ENCODE measurements around the gene IDE.

The IDE gene

DNA sequence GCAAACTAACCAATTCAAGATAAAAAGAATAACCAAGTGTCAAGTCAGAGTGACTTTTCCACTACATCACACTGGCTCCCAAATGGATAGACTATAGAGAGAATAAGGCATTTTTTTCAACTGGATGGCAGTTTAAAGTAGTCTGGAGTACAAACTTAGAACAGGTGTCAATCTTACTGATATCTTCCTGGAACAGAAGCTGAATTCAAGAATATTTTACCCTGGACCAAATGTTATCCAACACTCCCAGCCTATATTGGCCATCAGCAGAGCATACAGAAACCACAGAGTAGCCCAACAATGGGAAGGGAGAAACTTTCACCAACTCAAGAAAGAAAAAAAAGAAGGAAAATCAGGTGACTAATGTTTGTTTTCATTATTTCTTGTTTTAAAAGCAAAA is 11.5 kb downstream of the IDE start:
- peak; percentile 45 for DNase-seq

DNA sequence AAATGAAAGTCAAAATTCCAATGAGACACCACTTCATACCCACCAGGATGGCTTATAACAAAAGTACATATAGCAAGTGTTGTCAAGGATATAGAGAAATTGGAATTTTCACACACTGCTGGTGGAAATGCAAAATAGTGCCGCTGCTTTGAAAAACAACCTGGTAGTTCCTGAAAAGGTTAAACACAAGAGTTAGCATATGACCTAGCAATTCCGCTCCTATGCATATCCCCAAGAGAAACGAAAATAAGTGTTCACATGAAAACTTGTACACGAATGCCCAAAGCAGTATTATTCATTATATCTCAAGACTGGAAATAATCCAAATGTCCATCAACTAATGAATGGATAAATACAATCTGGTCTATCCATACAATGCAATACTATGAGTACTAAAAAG is 14.8 kb downstream of the IDE start:
- DNase-seq, result no peak

- DNase-seq, result no peak
These were observed 19.9 kb downstream of the IDE start for GRCh38 chr10:92553959-92554358.

DNA sequence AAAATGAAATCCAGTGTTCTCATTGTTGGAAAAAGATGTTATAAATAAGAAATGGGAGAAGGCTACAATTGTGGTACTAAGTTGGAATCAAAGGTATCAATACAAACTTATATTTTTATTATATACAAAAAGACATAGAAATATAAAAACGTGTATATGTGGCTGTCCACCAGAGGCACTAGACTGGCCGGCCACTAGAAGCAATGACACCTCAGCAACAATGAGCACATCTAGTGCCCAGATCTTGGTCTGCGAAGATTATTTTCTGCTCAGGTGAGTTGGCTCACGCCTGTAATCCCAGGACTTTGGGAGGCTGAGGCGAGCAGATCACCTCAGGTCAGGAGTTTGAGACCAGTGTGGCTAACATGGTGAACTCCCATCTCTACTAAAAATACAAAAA is 21.6 kb downstream of the IDE start:
- no peak for DNase-seq

DNA sequence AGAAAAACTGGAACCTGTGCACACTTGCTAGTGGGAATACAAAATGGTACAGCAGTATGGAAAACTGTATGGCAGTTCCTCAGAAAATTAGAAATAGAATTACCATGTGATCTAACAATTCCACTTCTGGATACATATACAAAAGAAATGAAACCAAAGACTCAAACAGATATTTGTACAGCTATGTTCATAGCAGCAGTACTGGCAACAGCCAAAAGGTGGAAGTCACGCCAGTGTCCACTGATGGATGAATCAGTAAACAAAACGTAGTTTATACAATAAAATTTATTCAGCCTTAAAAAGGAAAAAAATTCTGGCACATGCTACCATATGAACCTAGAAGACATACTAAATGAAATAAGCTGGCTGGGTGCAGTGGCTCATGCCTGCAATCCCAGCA is 23.0 kb downstream of the IDE start:
- DNase-seq, result no peak

DNA sequence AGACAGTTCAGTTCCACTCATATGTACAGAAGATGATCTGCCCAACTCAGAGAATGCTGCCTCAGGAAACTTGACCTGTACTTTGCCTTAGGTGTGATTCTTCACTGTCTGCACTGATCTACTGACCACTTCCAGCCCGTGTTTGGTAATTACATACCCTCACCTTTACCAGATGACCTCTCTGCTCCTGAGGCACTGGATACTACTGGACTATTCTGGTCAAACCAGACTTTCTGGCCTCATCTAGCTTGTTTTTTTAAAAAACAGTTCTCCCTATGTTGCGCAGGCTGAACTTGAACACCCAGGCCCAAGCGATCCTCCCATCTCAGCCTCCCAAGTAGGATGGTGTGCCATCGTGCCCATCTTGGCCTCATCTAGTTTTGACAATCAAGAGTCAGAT is 26.2 kb downstream of the IDE start:
- no peak for DNase-seq

- no peak for DNase-seq
These were observed 28.3 kb downstream of the IDE start for GRCh38 chr10:92545556-92545955.

DNA sequence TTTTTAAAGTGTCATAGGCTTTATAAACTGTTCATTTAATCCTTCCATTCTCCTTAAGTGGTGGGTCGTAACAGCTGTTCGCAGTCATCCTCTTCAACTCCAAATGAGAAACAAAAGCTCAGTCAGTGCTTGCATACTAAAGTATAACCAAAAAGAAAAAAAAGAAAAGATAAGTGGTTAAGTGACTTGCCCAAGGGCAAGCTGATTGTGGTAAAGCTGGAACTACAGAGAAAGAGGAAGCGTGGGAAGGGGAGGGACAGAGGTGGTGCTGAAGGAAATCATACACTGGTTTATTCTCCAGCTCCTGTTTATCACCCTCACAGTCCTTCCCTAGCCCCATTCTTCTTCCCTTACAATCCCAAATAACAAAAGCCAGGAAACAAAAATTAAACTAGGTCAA is 29.6 kb downstream of the IDE start:
- DNase-seq, result peak; percentile 63

- no peak for DNase-seq
These were observed 31.4 kb downstream of the IDE start for GRCh38 chr10:92542458-92542857.

- no peak for DNase-seq
These were observed 32.3 kb downstream of the IDE start for GRCh38 chr10:92541583-92541982.

GRCh38 chr10:92538231-92538958 is 35.5 kb downstream of the IDE start:
- no peak for DNase-seq

DNA sequence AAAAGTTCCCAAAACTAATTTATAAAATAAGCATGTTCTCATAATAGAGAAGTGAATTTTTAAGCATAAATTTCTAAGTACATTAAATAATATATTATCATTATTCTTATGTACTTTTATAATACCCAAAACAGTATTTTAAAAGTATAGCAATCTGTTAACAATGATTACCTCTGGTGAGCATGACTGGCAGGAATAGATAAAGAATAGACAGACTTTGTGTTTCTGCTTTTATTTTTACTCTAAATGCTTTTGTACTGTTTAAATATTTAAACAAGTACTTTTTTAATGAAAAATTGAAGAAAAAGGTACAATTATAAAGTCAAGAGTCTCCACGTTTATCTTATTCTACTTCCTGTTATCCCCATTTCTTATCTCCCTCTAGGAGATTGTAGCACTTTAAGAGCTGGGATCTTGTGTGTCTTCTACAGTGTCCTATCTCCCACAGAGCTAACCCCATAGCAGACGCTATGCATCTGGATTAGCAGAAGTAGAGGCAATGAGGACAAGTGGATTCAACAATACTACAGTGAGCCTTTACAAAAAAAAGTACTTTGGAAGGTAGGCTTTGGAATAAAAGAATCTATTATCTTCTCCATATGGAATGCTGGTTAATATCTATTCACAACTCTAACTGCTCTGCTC is 42.9 kb downstream of the IDE start:
- peak; percentile 72 for DNase-seq

DNA sequence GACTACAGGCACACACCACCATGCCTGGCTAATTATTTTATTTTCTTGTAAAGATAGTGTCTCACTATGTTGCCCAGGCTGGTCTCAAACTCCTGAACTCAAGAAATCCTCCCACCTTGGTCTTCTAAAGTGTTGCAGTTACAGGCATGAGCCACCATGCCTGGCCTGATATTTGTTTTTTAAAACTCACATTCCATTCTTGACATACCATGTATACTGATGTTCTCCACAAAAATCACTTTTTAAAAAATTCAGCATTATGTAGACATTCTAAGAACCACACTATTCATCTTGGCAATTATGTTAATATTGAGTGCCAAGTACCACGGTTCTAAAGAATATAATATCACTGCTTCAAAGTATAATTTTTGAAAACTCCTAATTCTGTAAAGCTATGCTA is 43.5 kb downstream of the IDE start:
- DNase-seq, result no peak

- no peak for DNase-seq
These were observed 46.2 kb downstream of the IDE start for GRCh38 chr10:92527716-92528115.

DNA sequence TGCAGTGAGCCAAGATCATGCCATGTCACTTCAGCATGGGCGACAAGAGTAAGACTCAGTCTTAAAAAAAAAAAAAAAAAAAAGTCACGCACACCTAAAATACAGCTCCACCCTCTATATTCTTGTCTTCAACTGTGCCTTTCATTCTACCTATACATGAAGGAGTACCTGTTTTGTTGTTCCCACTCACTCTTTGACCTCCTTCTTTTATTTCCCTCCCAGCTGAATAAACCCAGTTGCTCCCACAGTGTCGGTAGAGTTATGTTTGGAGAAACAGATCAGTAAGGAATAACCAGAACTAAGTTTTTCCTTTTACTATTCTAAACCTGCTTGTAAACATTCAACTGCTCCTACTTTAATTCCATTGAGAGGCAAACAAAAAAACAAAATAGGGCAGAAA is 50.3 kb downstream of the IDE start:
- no peak for DNase-seq

GRCh38 chr10:92517034-92517655 is 56.7 kb downstream of the IDE start:
- peak; percentile 89 for DNase-seq

- no peak for DNase-seq
These were observed 65.0 kb downstream of the IDE start for GRCh38 chr10:92508866-92509265.

DNA sequence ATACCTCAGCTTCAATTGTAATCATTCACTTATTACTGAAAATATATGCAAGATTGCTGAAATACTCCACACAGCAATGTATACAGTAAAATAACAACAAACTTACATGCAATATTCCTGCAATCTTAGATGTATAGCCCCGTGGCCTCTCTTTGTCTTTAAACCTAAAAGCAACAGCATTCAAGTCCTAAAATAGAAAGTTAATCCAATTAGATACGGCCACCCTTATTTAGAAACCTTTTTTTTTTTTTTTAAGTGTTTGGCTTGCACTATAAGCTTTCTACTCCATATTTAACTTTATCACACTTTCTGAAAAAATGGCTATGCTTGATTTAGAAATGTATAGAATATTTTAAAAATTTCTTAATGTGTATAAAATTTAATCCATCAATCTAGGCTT is 67.6 kb downstream of the IDE start:
- DNase-seq, result no peak

DNA sequence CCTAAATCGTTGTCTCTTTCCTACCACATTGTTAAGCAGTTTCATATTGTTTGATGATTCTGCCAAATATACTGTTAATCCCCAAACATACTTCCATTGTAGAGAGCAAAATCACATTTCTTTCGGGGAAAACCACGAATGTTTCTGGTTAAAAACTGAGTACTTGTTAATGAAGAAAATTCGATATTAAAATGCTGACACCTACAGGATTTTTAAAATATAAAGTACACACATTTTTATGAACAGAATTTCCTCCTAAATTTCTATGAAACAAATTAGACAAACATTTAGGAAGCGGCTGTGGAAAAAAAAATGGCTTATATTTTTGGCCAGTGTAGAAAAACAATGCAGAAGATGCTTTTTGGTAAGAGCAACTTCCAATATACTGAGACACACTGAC is 68.8 kb downstream of the IDE start:
- no peak for DNase-seq

GRCh38 chr10:92502296-92502808 is 71.5 kb downstream of the IDE start:
- DNase-seq, result no peak

- no peak for DNase-seq
These were observed 80.5 kb downstream of the IDE start for GRCh38 chr10:92493362-92493761.

GRCh38 chr10:92492748-92493240 is 81.1 kb downstream of the IDE start:
- no peak for DNase-seq

DNA sequence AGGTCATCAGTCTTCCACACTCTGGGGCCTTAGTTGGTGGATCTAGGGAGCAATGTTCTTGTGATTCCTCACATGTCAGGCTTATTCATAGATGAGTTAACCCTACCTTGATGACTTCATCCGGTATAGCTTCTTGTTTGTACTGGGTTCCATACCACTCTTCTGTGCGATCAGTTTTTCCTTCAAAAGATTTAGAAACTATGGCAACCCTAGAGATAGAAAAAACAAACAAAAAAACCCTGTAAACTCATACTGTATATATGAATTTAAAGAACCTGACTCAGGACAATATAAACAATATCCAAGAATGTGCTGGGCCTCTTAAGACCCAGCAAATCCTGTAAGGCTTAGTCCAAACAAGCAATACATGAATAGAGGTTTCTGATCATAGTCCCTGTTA is 83.5 kb downstream of the IDE start:
- DNase-seq, result no peak

- peak; percentile 75 for DNase-seq
These were observed 87.3 kb downstream of the IDE start for GRCh38 chr10:92486637-92487036.

Data from hematopoietic multipotent progenitor cell treated with erythropoietin and hydrocortisone succinate and interleukin-3 and kit ligand, for 8 days (in vitro differentiated cells).